Right lobe of liver (tissue), 6 donors: Measurements from ENCODE around the gene POLR2F. TPM values are rescaled to one million over a fixed set of nuclear protein-coding genes. Genes with fewer than 3 reads are reported as not detected.
A peak's percentile ranks its signal among the peaks of the same experiment; 100 is the strongest.

ENCODE experiments used
- ATAC-seq, 4 donors: fragments of 200-7000 bp; cut with Tn5 transposase; one replicate each; pipeline ENCODE4 v1.9.1; 2020; ENCODE audit warnings: mild to moderate bottlenecking in 4 of 4, moderate library complexity in 4 of 4
- DNase-seq, 3 donors: peaks; one replicate each; pipeline ENCODE4 v3.0.0-alpha.2; 2020
- H3K27ac ChIP-seq, 3 donors: fragments of 200-600 bp; one replicate each; pipeline ENCODE4 v1.8.0; 2022
- H3K27me3 ChIP-seq, 2 donors: fragments of 200-600 bp; one replicate each; pipeline ENCODE4 v1.8.0; 2022
- H3K36me3 ChIP-seq, 4 donors: fragments of 200-600 bp; sonication (generic) in 1 of 4; one replicate each; pipeline versions ENCODE4 v1.5.1 to v1.8.0; 2017 to 2022; ENCODE audit warnings: control low read depth in 1 of 4
- H3K4me1 ChIP-seq, 4 donors: fragments of 200-600 bp; sonication (generic) in 1 of 4; one replicate each; pipeline versions ENCODE4 v1.5.1 to v1.8.0; 2017 to 2022; ENCODE audit warnings: control low read depth in 1 of 4
- H3K4me3 ChIP-seq, 3 donors: fragments of 200-600 bp; one replicate each; pipeline ENCODE4 v1.8.0; 2022
- H3K9me3 ChIP-seq, 4 donors: fragments of 200-600 bp; sonication (generic) in 1 of 4; one replicate each; pipeline versions ENCODE4 v1.5.1 to v1.8.0; 2017 to 2022; ENCODE audit warnings: control low read depth in 1 of 4
- CTCF ChIP-seq, 4 donors: fragments of 200-600 bp in 3 of 4; fragments of 450-650 bp in 1 of 4; IDR thresholded peaks; one replicate each; pipeline versions ENCODE4 v1.5.1 to v1.8.0; 2016 to 2022; ENCODE audit warnings: antibody characterized with exemption in 4 of 4, mild to moderate bottlenecking in 2 of 4
- POLR2A ChIP-seq: fragments of 450-650 bp; IDR thresholded peaks from one replicate; pipeline ENCODE4 v1.6.1; 2017; ENCODE audit warnings: antibody characterized with exemption, mild to moderate bottlenecking
- WGBS: methylation state at CpG from one replicate; pipeline ENCODE4 v1.1.6; 2018; ENCODE audit warnings: low coverage, low lambda C conversion rate; ENCODE audit not compliant: insufficient coverage; ENCODE audit errors: missing lambda C conversion rate; 5-methylcytosine and 5-hydroxymethylcytosine counted together
- intact Hi-C, 2 donors: fragments of 100-400 bp; cut with DNase I; formaldehyde crosslinking; loops; one replicate each; pipeline versions ENCODE4 v1.11.2 to v1.14.1; 2022
- total RNA-seq, 6 experiments: library from RNA; depleted of rRNA in 2 of 6; stranded (reverse); fragments of >200 nt in 2 of 6; fragmentation: NEBNext Ultra II Directional in 3 of 6; extraction: Animal tissue kit (Norgen Biotek cat#: 25700) in 3 of 6; gene quantifications; one replicate each; pipeline versions ENCODE4 v1.1.0 to v1.2.4, GENCODE V29; 2016 to 2023
- donor health status: DM: no; HTN: yes; CAD: no.
- donor health status: DM: no; HTN: no; CAD: no.
- donor health status: DM: no; HTN: no; CAD: no.
- donor health status: DM: no; HTN: yes; CAD: no.
- donor health status: DM: no; HTN: yes; CAD: no.

The POLR2F gene
- total RNA-seq, 6 experiments from 2014 or later: 42.4 to 60.5 (median 56.3) TPM

GRCh38 chr22:37932821-37933578 lies 20.5 kb upstream of the POLR2F start:
- peaks cover 0 to 11% (median 2%) of the 10 kb centered on the region in 4 donors for H3K4me1 ChIP-seq
- TF ChIP-seq POLR2A: no peak
- TF ChIP-seq CTCF (IDR thresholded peaks at IDR 0.05): no peak
- peaks cover 0 to 5% (median 0%) of the 10 kb centered on the region in 4 donors for H3K36me3 ChIP-seq
- H3K27ac ChIP-seq: peak overlapping the region in 1 of 3 donors; percentile 1
- DNase-seq: no peak
- H3K4me3 ChIP-seq: no peak overlapping the region
- intact Hi-C loops: no loop called here
- no peak for ATAC-seq
- H3K9me3 ChIP-seq: no peaks in the 10 kb centered on the region
- 75% methylated on average over 1 of the region's 21 CpGs for WGBS
- H3K27me3 ChIP-seq: no peaks in the 10 kb centered on the region

- Histone ChIP-seq H3K4me1 (peaks cover 0 to 11% (median 2%) of the 10 kb centered on the region in 4 donors), H3K9me3 (no peaks in the 10 kb centered on the region), H3K27ac (peak overlapping the region in 1 of 3 donors; percentile 1), H3K27me3 (no peaks in the 10 kb centered on the region), H3K36me3 (peaks cover 0 to 5% (median 0%) of the 10 kb centered on the region in 4 donors), H3K4me3 (no peak overlapping the region)
- 7% methylated on average over 3 of the region's 13 CpGs for WGBS
- intact Hi-C loops: no loop called here
- DNase-seq (peak; percentile 89 to 92 (median 91)), ATAC-seq (peak; percentile 98 to 100 (median 99))
- TF ChIP-seq POLR2A (no peak), CTCF (IDR thresholded peaks at IDR 0.05) (peak; percentile 96 to 98 (median 98))
These were observed 19.7 kb upstream of the POLR2F start for GRCh38 chr22:37933711-37934376.

- ATAC-seq (peak in 3 of 4 donors; percentile 15 to 38 (median 18)), DNase-seq (no peak)
- H3K4me1 ChIP-seq: no peaks in the 10 kb centered on the region
- H3K36me3 ChIP-seq: peaks cover 0 to 19% (median 0%) of the 10 kb centered on the region in 4 donors
- 49% methylated on average over 3 of the region's 12 CpGs for WGBS
- H3K27ac ChIP-seq: no peak overlapping the region
- no peaks in the 10 kb centered on the region for H3K9me3 ChIP-seq
- intact Hi-C loops: no loop called here
- H3K27me3 ChIP-seq: no peaks in the 10 kb centered on the region
- no peak overlapping the region for H3K4me3 ChIP-seq
- TF ChIP-seq POLR2A (no peak), CTCF (IDR thresholded peaks at IDR 0.05) (no peak)
These were observed 12.7 kb upstream of the POLR2F start for GRCh38 chr22:37940698-37941376.

GRCh38 chr22:37942133-37942532 lies 11.4 kb upstream of the POLR2F start:
- WGBS: 92% methylated on average over 6 of the region's 8 CpGs
- intact Hi-C loops: no loop called here

More at GRCh38 chr22:37942133-37942532, 11.4 kb upstream of the POLR2F start:
- Histone ChIP-seq H3K4me1 (no peaks in the 10 kb centered on the region), H3K9me3 (no peaks in the 10 kb centered on the region), H3K4me3 (no peak overlapping the region), H3K27ac (no peak overlapping the region), H3K36me3 (peaks cover 0 to 19% (median 0%) of the 10 kb centered on the region in 4 donors), H3K27me3 (no peaks in the 10 kb centered on the region)
- DNase-seq (no peak), ATAC-seq (peak in 1 of 4 donors; percentile 7)
- TF ChIP-seq CTCF (IDR thresholded peaks at IDR 0.05) (no peak), POLR2A (no peak)
